CD4-positive, alpha-beta T cell treated with Interleukin-6 at 100 ng/mL for 8 hours (primary cell): ENCODE data around the gene POLDIP2.

Experiments used
- DNase-seq: peaks from one replicate; pipeline ENCODE4 v3.0.0-alpha.2; 2020; ENCODE audit warnings: mixed read lengths, low spot score

POLDIP2 gene

GRCh38 chr17:28357061-28357900 lies at the start of gene POLDIP2:
POLDIP2 (minus strand) TSS chr17:28357527; CDS start chr17:28357448, 79 bp downstream.
- DNase-seq = peak; percentile 95

DNA sequence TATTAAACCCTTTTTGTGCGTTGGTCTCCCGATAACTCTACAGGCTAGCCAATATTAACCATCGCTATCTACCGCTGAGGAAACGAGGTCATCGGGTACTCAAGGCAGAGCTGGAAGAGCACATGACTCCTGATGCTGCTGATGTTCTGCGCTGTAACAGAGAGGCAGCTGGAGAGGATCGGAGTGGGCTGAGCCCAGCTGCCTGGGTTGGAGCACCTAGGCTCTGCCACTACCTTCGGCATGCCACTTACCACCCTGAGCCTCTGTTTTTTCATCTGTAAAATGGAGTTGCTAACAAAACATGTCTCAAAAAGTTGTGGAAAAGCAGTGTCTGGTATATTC lies 49.1 kb upstream of the POLDIP2 start:
- DNase-seq = no peak

- DNase-seq = peak; percentile 11
These were observed 48.5 kb upstream of the POLDIP2 start, which contains the start of gene SLC46A1 for GRCh38 chr17:28405632-28406472. SLC46A1 (minus strand) TSS chr17:28406212; CDS start chr17:28406114, 98 bp downstream.

GRCh38 chr17:28404812-28405570 lies 47.7 kb upstream of the POLDIP2 start:
- no peak for DNase-seq

- DNase-seq = no peak
These were observed 47.1 kb upstream of the POLDIP2 start for GRCh38 chr17:28404461-28404811.

DNA sequence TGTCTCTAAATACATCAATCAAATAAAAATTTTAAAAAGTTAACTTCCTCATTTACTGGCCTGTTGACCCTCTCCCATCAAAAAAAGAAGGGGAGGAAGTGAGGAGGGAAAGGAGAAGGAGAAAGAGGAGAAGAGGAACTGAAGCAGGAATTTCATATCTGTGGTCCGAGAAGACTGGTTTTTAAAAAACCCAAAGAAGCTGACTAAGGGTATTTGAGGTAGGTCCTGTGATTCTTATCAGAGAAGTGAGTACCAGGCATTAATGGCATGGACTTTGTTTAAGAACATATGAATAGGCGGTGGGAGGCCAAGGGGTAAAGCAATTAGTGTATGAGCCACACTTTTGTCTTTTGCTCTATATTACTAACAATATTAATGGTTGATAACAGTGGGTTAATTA lies 46.7 kb upstream of the POLDIP2 start:
- DNase-seq = no peak

GRCh38 chr17:28402844-28403243 lies 45.5 kb upstream of the POLDIP2 start:
- DNase-seq = no peak

DNA sequence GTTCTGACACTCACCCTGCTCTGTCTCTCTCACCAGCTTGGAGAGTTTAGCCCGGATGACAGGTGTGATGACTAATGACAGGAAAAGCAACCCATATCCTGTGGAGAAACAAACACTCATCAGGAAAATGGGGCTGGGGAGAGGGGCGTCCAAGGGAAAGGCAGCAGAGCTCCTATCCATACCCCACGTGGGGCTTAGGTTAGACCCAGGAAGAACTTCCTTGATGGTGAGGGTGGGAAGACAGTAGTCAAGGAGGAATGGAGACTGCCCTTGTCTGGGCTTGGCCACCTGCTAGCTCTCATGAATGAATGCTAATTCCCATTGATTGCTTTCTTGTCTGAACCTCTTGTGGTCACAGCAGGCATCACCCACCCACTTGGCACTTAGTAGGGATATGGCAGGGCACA lies 44.9 kb upstream of the POLDIP2 start:
- DNase-seq = no peak

GRCh38 chr17:28399808-28400207 lies 42.5 kb upstream of the POLDIP2 start:
- DNase-seq = no peak

- no peak for DNase-seq
These were observed 41.1 kb upstream of the POLDIP2 start for GRCh38 chr17:28398280-28398981.

GRCh38 chr17:28397687-28398279 lies 40.5 kb upstream of the POLDIP2 start:
- DNase-seq = no peak

DNA sequence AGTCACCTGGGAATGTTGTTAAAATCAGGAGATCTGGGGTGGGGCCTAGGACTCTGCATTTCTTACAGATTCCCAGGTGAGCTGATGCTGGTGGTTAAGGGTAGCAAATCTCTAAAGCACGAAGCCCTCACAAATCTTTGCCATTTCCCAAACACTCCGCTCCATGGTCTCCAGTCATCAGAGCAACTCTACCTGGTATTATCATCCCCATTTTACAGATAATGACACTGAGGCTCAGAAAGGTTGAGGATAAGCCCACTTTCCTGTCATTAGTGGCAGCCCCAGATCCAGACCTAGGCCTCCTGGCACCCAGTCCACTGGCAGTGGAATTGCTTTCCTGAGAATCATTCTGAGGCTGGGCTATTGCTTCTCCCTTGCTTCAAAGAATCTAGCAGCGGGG lies 39.9 kb upstream of the POLDIP2 start:
- DNase-seq = no peak

GRCh38 chr17:28396635-28397239 lies 39.4 kb upstream of the POLDIP2 start:
- no peak for DNase-seq

DNA sequence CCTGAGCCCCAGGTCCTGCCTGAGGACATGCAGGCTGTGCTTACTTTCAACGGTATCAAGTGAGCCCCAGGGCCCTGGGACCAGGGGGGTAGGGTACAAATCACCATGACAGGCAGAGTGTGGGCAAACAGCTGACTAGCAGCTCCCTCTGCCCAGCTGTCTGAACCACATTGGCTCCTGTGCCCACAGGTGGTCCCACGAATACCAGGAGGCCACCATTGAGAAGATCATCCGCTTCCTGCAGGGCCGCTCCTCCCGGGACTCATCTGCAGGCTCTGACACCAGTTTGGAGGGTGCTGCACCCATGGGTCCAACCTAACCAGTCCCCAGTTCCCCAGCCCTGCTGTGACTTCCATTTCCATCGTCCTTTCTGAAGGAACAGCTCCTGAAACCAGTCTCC lies 38.6 kb upstream of the POLDIP2 start:
- no peak for DNase-seq

DNA sequence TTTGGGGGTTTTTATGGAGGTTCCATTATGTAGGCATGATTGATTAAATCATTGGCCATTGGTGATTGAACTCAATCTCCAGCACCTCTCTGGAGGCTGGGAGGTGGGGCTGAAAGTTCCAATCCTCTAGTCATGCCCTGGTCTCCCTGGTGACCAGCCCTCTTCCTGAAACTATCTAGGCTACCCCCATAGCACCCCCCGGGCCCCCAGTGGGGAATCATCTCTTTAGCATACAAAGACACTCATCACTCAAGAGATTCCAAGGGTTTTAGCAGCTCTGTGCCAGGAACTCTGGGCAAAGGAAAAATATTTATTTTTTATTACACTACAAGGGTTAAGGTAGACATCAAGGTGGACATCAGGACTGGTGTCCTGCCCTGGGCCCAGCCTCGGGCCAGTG lies 38.1 kb upstream of the POLDIP2 start:
- no peak for DNase-seq

- DNase-seq = no peak
These were observed 37.2 kb upstream of the POLDIP2 start for GRCh38 chr17:28394337-28395116.

- DNase-seq = no peak
These were observed 35.2 kb upstream of the POLDIP2 start for GRCh38 chr17:28392491-28392890.

DNA sequence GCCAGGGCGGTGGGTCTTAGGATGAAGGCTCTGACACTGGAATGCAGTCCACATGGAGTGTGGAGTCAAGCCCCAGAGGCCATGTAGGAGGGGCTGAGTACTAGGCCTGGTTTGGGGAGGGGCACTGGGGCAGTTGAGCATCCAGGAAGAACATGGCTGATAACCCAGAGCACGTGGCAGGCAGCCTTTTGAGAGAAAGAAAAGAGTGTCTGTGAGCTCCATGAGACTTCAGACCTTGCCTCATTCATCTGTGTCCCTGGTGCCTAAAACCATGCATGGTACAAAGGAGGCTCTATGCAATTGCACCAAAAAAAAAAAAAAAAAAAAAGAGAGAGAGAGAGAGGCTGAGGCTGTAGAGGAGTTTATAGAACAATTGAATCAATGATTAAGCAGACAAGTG lies 34.1 kb upstream of the POLDIP2 start:
- DNase-seq = no peak

GRCh38 chr17:28390984-28391383 lies 33.7 kb upstream of the POLDIP2 start:
- no peak for DNase-seq

DNA sequence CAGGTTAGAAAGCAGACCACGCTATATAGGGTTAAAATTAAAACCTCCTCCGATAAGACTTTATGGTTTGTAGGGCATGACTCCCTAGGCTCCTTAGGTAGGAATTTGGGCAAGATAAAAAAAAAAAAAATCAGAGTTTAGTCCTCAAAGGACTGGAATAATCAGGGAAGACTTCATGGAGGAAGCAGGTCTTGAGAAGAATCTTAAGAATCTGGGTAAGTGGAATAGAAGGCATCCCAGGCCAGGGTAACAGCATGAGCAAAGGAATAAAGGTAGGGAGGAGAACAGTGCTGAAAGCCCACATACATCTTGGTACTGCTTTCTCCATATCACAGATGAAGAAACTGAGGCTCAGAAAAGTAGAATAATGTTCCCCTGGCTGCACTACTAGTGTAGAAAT lies 33.2 kb upstream of the POLDIP2 start:
- DNase-seq = no peak
